ENCODE measurements around the gene CASP9. TPM values are rescaled to one million over a fixed set of nuclear protein-coding genes. Genes with fewer than 3 reads are reported as not detected.

The CASP9 gene
- total and polyA plus RNA-seq, 2 donors (not counting 1 experiment from before 2014, with no cell fraction given) = 5.6 to 6.4 TPM

DNA sequence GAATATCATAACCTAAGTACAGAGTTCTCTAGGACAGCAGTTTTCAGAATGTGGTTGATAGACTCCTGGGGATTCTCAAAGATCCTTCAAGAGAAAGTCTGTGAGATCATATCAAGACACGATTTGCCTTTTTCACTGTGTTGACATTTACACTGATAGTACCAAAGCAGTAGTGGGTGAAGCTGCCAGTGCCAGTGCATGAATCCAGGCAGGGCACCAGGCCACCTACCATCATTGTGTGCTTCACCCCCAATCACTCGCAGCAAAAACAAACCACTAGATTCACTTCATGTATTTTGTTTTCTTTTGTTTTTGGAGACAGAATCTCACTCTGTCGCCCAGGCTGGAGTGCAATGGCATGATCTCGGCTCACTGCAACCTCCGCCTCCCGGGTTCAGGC lies 26.6 kb upstream of the CASP9 start:
- no peak for TF ChIP-seq EZH2 (IDR thresholded peaks at IDR 0.05; ENCODE audit: low read length, missing control alignments)
- TF ChIP-seq, protein P1, sequence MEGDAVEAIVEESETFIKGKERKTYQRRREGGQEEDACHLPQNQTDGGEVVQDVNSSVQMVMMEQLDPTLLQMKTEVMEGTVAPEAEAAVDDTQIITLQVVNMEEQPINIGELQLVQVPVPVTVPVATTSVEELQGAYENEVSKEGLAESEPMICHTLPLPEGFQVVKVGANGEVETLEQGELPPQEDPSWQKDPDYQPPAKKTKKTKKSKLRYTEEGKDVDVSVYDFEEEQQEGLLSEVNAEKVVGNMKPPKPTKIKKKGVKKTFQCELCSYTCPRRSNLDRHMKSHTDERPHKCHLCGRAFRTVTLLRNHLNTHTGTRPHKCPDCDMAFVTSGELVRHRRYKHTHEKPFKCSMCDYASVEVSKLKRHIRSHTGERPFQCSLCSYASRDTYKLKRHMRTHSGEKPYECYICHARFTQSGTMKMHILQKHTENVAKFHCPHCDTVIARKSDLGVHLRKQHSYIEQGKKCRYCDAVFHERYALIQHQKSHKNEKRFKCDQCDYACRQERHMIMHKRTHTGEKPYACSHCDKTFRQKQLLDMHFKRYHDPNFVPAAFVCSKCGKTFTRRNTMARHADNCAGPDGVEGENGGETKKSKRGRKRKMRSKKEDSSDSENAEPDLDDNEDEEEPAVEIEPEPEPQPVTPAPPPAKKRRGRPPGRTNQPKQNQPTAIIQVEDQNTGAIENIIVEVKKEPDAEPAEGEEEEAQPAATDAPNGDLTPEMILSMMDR (conservative IDR thresholded peaks at IDR 0.05 in 1 of 2, IDR thresholded peaks at IDR 0.05 in 1 of 2; ENCODE audit: low read depth in 1 of 2, low read length in 2 of 2) = no peak
- H2AFZ ChIP-seq (ENCODE audit: low read length) = no peak overlapping the region

DNA sequence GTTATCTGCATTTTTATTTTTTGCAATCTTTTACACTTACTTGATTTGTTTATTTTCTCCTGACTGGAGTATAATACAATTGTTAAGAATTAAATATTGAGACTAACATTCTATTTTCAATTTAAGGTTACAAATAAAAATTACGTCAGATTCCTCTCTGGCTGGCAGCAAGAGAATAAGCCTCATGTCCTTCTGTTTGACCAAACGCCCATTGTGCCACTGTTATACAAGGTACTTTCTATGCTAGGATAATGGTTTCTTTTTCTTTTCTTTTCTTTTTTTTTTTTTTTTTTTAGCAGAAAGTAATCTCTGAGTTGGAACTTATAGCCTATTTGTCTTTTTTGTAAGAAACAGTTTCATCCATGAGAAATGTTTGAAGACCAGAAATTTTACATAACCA lies 22.6 kb upstream of the CASP9 start:
- no peak overlapping the region for H2AFZ ChIP-seq (ENCODE audit: low read length)
- no peak for DNase-seq (ENCODE audit: low read depth in 2 of 2)
- H3K4me1 ChIP-seq (ENCODE audit: control insufficient read depth, extremely low read depth, insufficient read depth, low read length) = no peaks in the 10 kb centered on the region
- no peak overlapping the region for H3K4me3 ChIP-seq (replicated peaks in 1 of 4; ENCODE audit: control extremely low read depth in 1 of 4, insufficient read depth in 1 of 4, low read depth in 3 of 4, low read length in 4 of 4)
- no peak overlapping the region for H3K4me2 ChIP-seq (ENCODE audit: extremely low read depth, insufficient read depth, low read length)
- no peaks in the 10 kb centered on the region for H3K27me3 ChIP-seq (ENCODE audit: control insufficient read depth, insufficient read depth, low read length)
- H3K79me2 ChIP-seq (ENCODE audit: control insufficient read depth, insufficient read depth, low read length) = no peaks in the 10 kb centered on the region
- H3K36me3 ChIP-seq (ENCODE audit: control insufficient read depth, insufficient read depth, low read length) = peaks cover 5% of the 10 kb centered on the region
- no peaks in the 10 kb centered on the region for H4K20me1 ChIP-seq (ENCODE audit: control insufficient read depth, extremely low read depth, insufficient read depth, low read length)
- no peak overlapping the region for H3K27ac ChIP-seq (ENCODE audit: insufficient read depth, low read length)
- H3K9ac ChIP-seq (ENCODE audit: insufficient read depth, low read length) = no peak overlapping the region
- TF ChIP-seq, protein P1 (conservative IDR thresholded peaks at IDR 0.05 in 1 of 2, IDR thresholded peaks at IDR 0.05 in 1 of 2; ENCODE audit: low read depth in 1 of 2, low read length in 2 of 2) = no peak
- no peak for TF ChIP-seq EZH2 (IDR thresholded peaks at IDR 0.05; ENCODE audit: low read length, missing control alignments)
- H3K9me3 ChIP-seq (ENCODE audit: control insufficient read depth, insufficient read depth, low read depth, low read length) = no peaks in the 10 kb centered on the region

More for the DNA sequence above, 26.6 kb upstream of the CASP9 start:
- Histone ChIP-seq H3K4me3 (replicated peaks in 1 of 4; ENCODE audit: control extremely low read depth in 1 of 4, insufficient read depth in 1 of 4, low read depth in 3 of 4, low read length in 4 of 4) (no peak overlapping the region), H3K36me3 (ENCODE audit: control insufficient read depth, insufficient read depth, low read length) (peaks cover 3% of the 10 kb centered on the region), H3K27ac (ENCODE audit: insufficient read depth, low read length) (no peak overlapping the region), H3K4me1 (ENCODE audit: control insufficient read depth, extremely low read depth, insufficient read depth, low read length) (no peaks in the 10 kb centered on the region), H3K79me2 (ENCODE audit: control insufficient read depth, insufficient read depth, low read length) (no peaks in the 10 kb centered on the region), H3K4me2 (ENCODE audit: extremely low read depth, insufficient read depth, low read length) (no peak overlapping the region), H3K9ac (ENCODE audit: insufficient read depth, low read length) (no peak overlapping the region), H4K20me1 (ENCODE audit: control insufficient read depth, extremely low read depth, insufficient read depth, low read length) (no peaks in the 10 kb centered on the region), H3K9me3 (ENCODE audit: control insufficient read depth, insufficient read depth, low read depth, low read length) (no peaks in the 10 kb centered on the region), H3K27me3 (ENCODE audit: control insufficient read depth, insufficient read depth, low read length) (no peaks in the 10 kb centered on the region)
- no peak for DNase-seq (ENCODE audit: low read depth in 2 of 2)

DNA sequence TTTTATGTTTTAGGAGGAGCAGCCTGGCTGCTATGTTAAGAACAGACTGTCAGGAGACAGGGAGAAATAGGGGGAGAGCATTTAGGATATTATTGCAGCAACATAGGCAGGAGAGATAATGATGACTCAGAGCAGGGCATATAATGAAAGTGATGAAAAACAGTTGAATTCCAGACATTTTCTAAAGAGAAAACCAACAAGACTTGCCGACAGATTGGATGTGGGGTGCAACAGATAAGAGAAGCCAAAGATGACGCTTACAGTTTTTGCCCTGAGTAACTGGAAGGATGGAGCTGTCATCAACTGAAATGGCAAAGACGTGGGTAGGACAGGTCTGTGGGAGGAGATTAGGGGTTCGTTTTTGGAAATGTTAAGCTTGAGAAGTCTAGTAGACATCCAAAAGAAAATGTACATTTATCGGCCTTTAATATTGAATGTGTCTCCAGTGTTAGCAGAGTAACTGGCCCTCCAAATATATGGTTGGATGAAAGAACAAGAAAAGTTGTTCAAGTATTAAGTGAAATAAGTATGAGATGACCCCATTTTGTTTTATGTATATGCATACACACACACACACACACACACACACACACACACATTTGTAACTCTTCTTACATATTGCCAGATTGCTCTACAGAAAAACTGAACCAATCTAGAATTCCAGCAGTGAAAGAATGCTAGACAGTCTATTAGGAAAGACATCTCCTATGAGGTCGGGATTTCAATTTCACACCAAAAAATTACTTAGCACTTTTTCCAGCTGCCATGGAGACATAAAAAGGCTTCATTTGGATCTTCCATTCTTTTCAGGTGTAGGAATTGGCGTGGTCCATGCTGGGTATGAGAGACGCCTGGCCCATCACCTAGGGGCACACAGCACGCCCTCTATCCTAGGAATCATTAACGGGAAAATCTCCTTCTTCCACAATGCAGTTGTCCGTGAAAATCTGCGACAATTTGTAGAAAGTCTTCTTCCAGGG lies 19.9 kb upstream of the CASP9 start:
- no peak overlapping the region for H3K9ac ChIP-seq (ENCODE audit: insufficient read depth, low read length)
- no peaks in the 10 kb centered on the region for H3K9me3 ChIP-seq (ENCODE audit: control insufficient read depth, insufficient read depth, low read depth, low read length)
- no peaks in the 10 kb centered on the region for H4K20me1 ChIP-seq (ENCODE audit: control insufficient read depth, extremely low read depth, insufficient read depth, low read length)
- TF ChIP-seq, protein P1 (conservative IDR thresholded peaks at IDR 0.05 in 1 of 2, IDR thresholded peaks at IDR 0.05 in 1 of 2; ENCODE audit: low read depth in 1 of 2, low read length in 2 of 2) = no peak
- TF ChIP-seq EZH2 (IDR thresholded peaks at IDR 0.05; ENCODE audit: low read length, missing control alignments) = no peak
- H3K36me3 ChIP-seq (ENCODE audit: control insufficient read depth, insufficient read depth, low read length) = peaks cover 6% of the 10 kb centered on the region
- H2AFZ ChIP-seq (ENCODE audit: low read length) = no peak overlapping the region
- no peak overlapping the region for H3K27ac ChIP-seq (ENCODE audit: insufficient read depth, low read length)
- no peak overlapping the region for H3K4me2 ChIP-seq (ENCODE audit: extremely low read depth, insufficient read depth, low read length)
- no peaks in the 10 kb centered on the region for H3K4me1 ChIP-seq (ENCODE audit: control insufficient read depth, extremely low read depth, insufficient read depth, low read length)
- DNase-seq (ENCODE audit: low read depth in 2 of 2) = peak; percentile 8 to 87
- H3K4me3 ChIP-seq (replicated peaks in 1 of 4; ENCODE audit: control extremely low read depth in 1 of 4, insufficient read depth in 1 of 4, low read depth in 3 of 4, low read length in 4 of 4) = no peak overlapping the region
- no peaks in the 10 kb centered on the region for H3K79me2 ChIP-seq (ENCODE audit: control insufficient read depth, insufficient read depth, low read length)
- H3K27me3 ChIP-seq (ENCODE audit: control insufficient read depth, insufficient read depth, low read length) = no peaks in the 10 kb centered on the region
